NB4 (cell line): ENCODE measurements around the gene TNS4.

ENCODE experiments used
- DNase-seq: peaks from one replicate; pipeline ENCODE4 v3.0.0; 2010; ENCODE audit warnings: low read depth
- H3K4me3 ChIP-seq: one replicate; pipeline ENCODE4 v1.5.1; 2011; ENCODE audit warnings: mild to moderate bottlenecking, low read depth, low read length, moderate library complexity
- CTCF ChIP-seq: IDR thresholded peaks from one replicate; pipeline ENCODE4 v1.5.1; 2012; ENCODE audit warnings: low read depth, low read length
- MAX ChIP-seq: IDR thresholded peaks from 2 replicates; pipeline ENCODE4 v1.6.1; 2011; ENCODE audit warnings: low read depth, low read length
- MYC ChIP-seq: IDR thresholded peaks from 2 replicates; pipeline ENCODE4 v1.6.1; 2011; ENCODE audit warnings: low read depth, low read length
- POLR2A ChIP-seq: IDR thresholded peaks from 2 replicates; pipeline ENCODE4 v1.6.1; 2011; ENCODE audit warnings: mild to moderate bottlenecking; ENCODE audit not compliant: insufficient read length; ENCODE audit errors: extremely low read depth

TNS4 gene

GRCh38 chr17:40531051-40531991, 29.9 kb upstream of the TNS4 start:
- no peak for DNase-seq
- TF ChIP-seq MAX (no peak), CTCF (no peak), POLR2A (no peak), MYC (no peak)
- H3K4me3 ChIP-seq: no peak overlapping the region

- no peak for DNase-seq
- TF ChIP-seq CTCF: no peak
- H3K4me3 ChIP-seq: no peak overlapping the region
Observed at GRCh38 chr17:40530531-40530994, 29.1 kb upstream of the TNS4 start.

GRCh38 chr17:40529991-40530390, 28.6 kb upstream of the TNS4 start:
- no peak for TF ChIP-seq MAX
- no peak for TF ChIP-seq POLR2A
- TF ChIP-seq MYC: no peak
- no peak for TF ChIP-seq CTCF
- no peak overlapping the region for H3K4me3 ChIP-seq
- no peak for DNase-seq

GRCh38 chr17:40528692-40529417, 27.4 kb upstream of the TNS4 start:
- DNase-seq: no peak
- TF ChIP-seq CTCF: no peak
- TF ChIP-seq MYC: no peak
- no peak for TF ChIP-seq MAX
- no peak for TF ChIP-seq POLR2A
- no peak overlapping the region for H3K4me3 ChIP-seq

- no peak for TF ChIP-seq CTCF
- no peak for TF ChIP-seq POLR2A
- no peak for TF ChIP-seq MAX
- no peak for TF ChIP-seq MYC
- DNase-seq: no peak
- H3K4me3 ChIP-seq: no peak overlapping the region
Observed at GRCh38 chr17:40526668-40527067, 25.2 kb upstream of the TNS4 start.

GRCh38 chr17:40525294-40525693, 23.9 kb upstream of the TNS4 start:
- H3K4me3 ChIP-seq: no peak overlapping the region
- no peak for DNase-seq
- TF ChIP-seq MAX (no peak), CTCF (no peak), MYC (no peak), POLR2A (no peak)
